Astrocyte of the cerebellum (primary cell): ENCODE data around the gene MSH3.
"Not testable (repeated sequence)": the region's sequence is repeated elsewhere in the genome, so short reads cannot be mapped to it uniquely, and the experiment has no call there.

ENCODE experiments used
- DNase-seq: peaks from one replicate; pipeline ENCODE4 v3.0.0-alpha.2; 2011; ENCODE audit warnings: low read depth
- H3K4me3 ChIP-seq: 2 replicates; pipeline ENCODE4 v1.5.1; 2011; ENCODE audit warnings: mild to moderate bottlenecking, low read depth, low read length, moderate library complexity
- in situ Hi-C: cut with HindIII; loops from 2 replicates; pipeline ENCODE4 v1.10.0; 2017; ENCODE audit warnings: low sequenced_read_pairs
- TF ChIP-seq, protein P1 (sequence below): IDR thresholded peaks from 2 replicates; pipeline ENCODE4 v1.5.1; 2012; ENCODE audit warnings: low read length, low read depth, moderate library complexity, mild to moderate bottlenecking; ENCODE audit errors: missing control alignments

MSH3 gene

GRCh38 chr5:80738466-80738865 is 84.0 kb downstream of the MSH3 start:
- no peak for DNase-seq
- in situ Hi-C loops, result no loop called here
- TF ChIP-seq, protein P1, sequence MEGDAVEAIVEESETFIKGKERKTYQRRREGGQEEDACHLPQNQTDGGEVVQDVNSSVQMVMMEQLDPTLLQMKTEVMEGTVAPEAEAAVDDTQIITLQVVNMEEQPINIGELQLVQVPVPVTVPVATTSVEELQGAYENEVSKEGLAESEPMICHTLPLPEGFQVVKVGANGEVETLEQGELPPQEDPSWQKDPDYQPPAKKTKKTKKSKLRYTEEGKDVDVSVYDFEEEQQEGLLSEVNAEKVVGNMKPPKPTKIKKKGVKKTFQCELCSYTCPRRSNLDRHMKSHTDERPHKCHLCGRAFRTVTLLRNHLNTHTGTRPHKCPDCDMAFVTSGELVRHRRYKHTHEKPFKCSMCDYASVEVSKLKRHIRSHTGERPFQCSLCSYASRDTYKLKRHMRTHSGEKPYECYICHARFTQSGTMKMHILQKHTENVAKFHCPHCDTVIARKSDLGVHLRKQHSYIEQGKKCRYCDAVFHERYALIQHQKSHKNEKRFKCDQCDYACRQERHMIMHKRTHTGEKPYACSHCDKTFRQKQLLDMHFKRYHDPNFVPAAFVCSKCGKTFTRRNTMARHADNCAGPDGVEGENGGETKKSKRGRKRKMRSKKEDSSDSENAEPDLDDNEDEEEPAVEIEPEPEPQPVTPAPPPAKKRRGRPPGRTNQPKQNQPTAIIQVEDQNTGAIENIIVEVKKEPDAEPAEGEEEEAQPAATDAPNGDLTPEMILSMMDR, result no peak

GRCh38 chr5:80739057-80739456 is 84.6 kb downstream of the MSH3 start:
- in situ Hi-C loops, result no loop called here
- TF ChIP-seq, protein P1, result no peak
- H3K4me3 ChIP-seq, result no peak overlapping the region
- DNase-seq, result no peak

More at GRCh38 chr5:80738466-80738865, 84.0 kb downstream of the MSH3 start:
- no peak overlapping the region for H3K4me3 ChIP-seq

GRCh38 chr5:80739496-80739895 is 85.0 kb downstream of the MSH3 start:
- no peak for DNase-seq
- TF ChIP-seq, protein P1, result no peak
- H3K4me3 ChIP-seq, result no peak overlapping the region
- in situ Hi-C loops, result no loop called here

GRCh38 chr5:80739898-80740297 is 85.4 kb downstream of the MSH3 start:
- TF ChIP-seq, protein P1, result no peak
- DNase-seq, result no peak
- in situ Hi-C loops, result no loop called here
- H3K4me3 ChIP-seq, result no peak overlapping the region

GRCh38 chr5:80740488-80740887 is 86.0 kb downstream of the MSH3 start:
- DNase-seq, H3K4me3 ChIP-seq, in situ Hi-C loops: not testable (repeated sequence)

- H3K4me3 ChIP-seq, result no peak overlapping the region
- no peak for DNase-seq
- in situ Hi-C loops, result no loop called here
- TF ChIP-seq, protein P1, result no peak
These were observed 86.5 kb downstream of the MSH3 start for GRCh38 chr5:80740999-80741398.

DNA sequence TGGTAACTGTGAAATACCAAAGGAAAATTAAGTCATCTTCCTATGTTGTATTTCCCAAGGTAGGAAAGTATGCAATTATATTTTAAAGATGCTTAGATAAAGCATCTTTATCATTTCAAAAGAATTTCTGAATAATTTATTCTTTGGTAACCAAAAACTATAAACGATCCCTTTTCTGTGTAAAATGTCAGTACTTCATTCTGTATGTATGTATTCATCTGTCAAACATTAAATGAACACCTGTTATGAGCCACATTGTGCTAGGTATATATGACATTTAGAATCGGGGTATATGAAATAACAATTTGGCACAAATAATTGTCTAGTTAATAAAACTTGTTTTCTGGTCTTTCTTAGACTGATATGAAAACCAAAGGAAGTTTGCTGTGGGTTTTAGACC is 89.7 kb downstream of the MSH3 start:
- TF ChIP-seq, protein P1, result no peak
- no peak for DNase-seq
- no peak overlapping the region for H3K4me3 ChIP-seq
- in situ Hi-C loops, result no loop called here
